ENCODE measurements around the gene PPFIA4.

DNA sequence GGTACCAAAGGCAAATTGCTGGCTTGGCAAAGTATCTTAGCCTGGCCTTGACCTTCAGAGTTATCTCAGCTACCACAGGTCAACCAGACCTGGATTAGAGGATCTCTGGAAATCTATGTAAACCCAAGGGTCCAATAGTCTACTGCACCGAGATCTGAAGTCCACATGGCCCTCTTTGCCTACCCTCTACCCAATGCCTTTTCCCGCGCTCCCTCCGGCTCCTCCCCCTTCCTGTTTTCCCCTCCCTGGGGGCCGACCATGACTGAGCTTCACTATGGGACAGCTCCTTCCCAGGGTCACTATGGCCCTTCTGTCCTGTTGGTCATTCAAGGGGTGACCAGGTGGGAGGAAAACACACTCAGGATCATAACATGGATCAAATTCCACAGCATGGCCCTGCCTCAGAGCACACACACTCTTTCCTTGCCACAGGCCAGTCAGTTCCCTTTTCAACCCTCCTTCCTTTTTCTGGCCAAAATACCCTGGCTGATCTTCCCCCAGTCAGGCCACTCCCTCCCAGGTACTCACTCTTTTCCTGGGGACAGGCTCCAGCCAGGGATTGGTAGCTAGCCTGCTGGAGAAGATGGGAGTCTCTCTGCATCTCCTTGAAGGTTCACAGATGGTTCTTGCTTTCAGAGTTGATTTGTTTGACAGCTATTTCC is 38.2 kb upstream of the PPFIA4 start:
- TF ChIP-seq, protein P1, sequence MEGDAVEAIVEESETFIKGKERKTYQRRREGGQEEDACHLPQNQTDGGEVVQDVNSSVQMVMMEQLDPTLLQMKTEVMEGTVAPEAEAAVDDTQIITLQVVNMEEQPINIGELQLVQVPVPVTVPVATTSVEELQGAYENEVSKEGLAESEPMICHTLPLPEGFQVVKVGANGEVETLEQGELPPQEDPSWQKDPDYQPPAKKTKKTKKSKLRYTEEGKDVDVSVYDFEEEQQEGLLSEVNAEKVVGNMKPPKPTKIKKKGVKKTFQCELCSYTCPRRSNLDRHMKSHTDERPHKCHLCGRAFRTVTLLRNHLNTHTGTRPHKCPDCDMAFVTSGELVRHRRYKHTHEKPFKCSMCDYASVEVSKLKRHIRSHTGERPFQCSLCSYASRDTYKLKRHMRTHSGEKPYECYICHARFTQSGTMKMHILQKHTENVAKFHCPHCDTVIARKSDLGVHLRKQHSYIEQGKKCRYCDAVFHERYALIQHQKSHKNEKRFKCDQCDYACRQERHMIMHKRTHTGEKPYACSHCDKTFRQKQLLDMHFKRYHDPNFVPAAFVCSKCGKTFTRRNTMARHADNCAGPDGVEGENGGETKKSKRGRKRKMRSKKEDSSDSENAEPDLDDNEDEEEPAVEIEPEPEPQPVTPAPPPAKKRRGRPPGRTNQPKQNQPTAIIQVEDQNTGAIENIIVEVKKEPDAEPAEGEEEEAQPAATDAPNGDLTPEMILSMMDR (IDR thresholded peaks at IDR 0.05; ENCODE audit: insufficient read depth, low read depth, low read length) = no peak
- no peak for TF ChIP-seq EZH2 (IDR thresholded peaks at IDR 0.05; ENCODE audit: insufficient read depth, low read length)
